MM.1S (cell line): ENCODE results near the gene ITGA8.

Experiments used
- DNase-seq: peaks from one replicate; pipeline ENCODE4 v3.0.0-alpha.2; 2015
- H2AFZ ChIP-seq: fragments of 300-600 bp; sonication (generic); 2 replicates; pipeline ENCODE4 v1.6.0; 2016; ENCODE audit warnings: antibody characterized with exemption, low read length
- H3F3A ChIP-seq: fragments of 300-600 bp; sonication (generic); 2 replicates; pipeline ENCODE4 v1.6.1; 2016; ENCODE audit warnings: mild to moderate bottlenecking, antibody characterized with exemption, low read length, moderate library complexity, mixed read lengths; ENCODE audit not compliant: insufficient read depth
- H3K27ac ChIP-seq: fragments of 300-600 bp; sonication (generic); 2 replicates; pipeline ENCODE4 v1.5.1; 2016; ENCODE audit warnings: mild to moderate bottlenecking, low read length
- H3K27me3 ChIP-seq: fragments of 300-600 bp; sonication (generic); replicated peaks from 2 replicates; pipeline ENCODE4 v1.6.0; 2016; ENCODE audit warnings: low read length; ENCODE audit not compliant: insufficient read depth
- H3K36me3 ChIP-seq: fragments of 300-600 bp; sonication (generic); replicated peaks from 2 replicates; pipeline ENCODE4 v1.6.1; 2016; ENCODE audit warnings: mild to moderate bottlenecking, low read length, mixed read lengths; ENCODE audit not compliant: insufficient read depth
- H3K4me1 ChIP-seq: fragments of 300-600 bp; sonication (generic); 2 replicates; pipeline ENCODE4 v1.6.1; 2016; ENCODE audit warnings: low read length, mixed read lengths
- H3K4me2 ChIP-seq: fragments of 300-600 bp; sonication (generic); 2 replicates; pipeline ENCODE4 v1.6.0; 2016; ENCODE audit warnings: low read depth, low read length
- H3K4me3 ChIP-seq: fragments of 300-600 bp; sonication (generic); 2 replicates; pipeline ENCODE4 v1.5.1; 2016; ENCODE audit warnings: low read length, mixed read lengths
- H3K79me2 ChIP-seq: fragments of 300-600 bp; sonication (generic); 2 replicates; pipeline ENCODE4 v1.6.1; 2016; ENCODE audit warnings: mixed run types, low read length, mixed read lengths
- H3K9ac ChIP-seq: fragments of 300-600 bp; sonication (generic); 2 replicates; pipeline ENCODE4 v1.6.1; 2016; ENCODE audit warnings: low read length, mixed read lengths
- H3K9me2 ChIP-seq: fragments of 300-600 bp; sonication (generic); replicated peaks from 2 replicates; pipeline ENCODE4 v1.6.1; 2016; ENCODE audit warnings: mild to moderate bottlenecking, low read length, mixed read lengths; ENCODE audit not compliant: insufficient read depth
- H3K9me3 ChIP-seq: fragments of 300-600 bp; sonication (generic); replicated peaks from 2 replicates; pipeline ENCODE4 v1.6.1; 2016; ENCODE audit warnings: mild to moderate bottlenecking, low read length, mixed read lengths; ENCODE audit not compliant: insufficient read depth
- H4K20me1 ChIP-seq: fragments of 300-600 bp; sonication (generic); 2 replicates; pipeline ENCODE4 v1.6.1; 2016; ENCODE audit warnings: mild to moderate bottlenecking, low read length, moderate library complexity, mixed read lengths; ENCODE audit not compliant: insufficient read depth
- CTCF ChIP-seq: fragments of 300-600 bp; sonication (generic); IDR thresholded peaks from 2 replicates; pipeline ENCODE4 v1.5.1; 2016; ENCODE audit warnings: antibody characterized with exemption, low read length, mixed read lengths
- EZH2 ChIP-seq: fragments of 300-600 bp; sonication (generic); optimal IDR thresholded peaks from 2 replicates; pipeline ENCODE3; 2017; ENCODE audit warnings: low read depth, mild to moderate bottlenecking, antibody characterized with exemption, low read length, mixed read lengths
- EZH2phosphoT487 ChIP-seq: fragments of 300-600 bp; sonication (generic); IDR thresholded peaks from 2 replicates; pipeline ENCODE4 v1.6.1; 2018; ENCODE audit warnings: antibody characterized with exemption, low read length

ITGA8 gene

GRCh38 chr10:15747632-15748031 is 27.9 kb upstream of the ITGA8 start:
- Histone ChIP-seq H3K4me1 (peaks cover 34% of the 10 kb centered on the region), H3K4me2 (peak overlapping the region; percentile 74), H3K27ac (peak overlapping the region; percentile 91), H4K20me1 (no peaks in the 10 kb centered on the region), H3K36me3 (no peaks in the 10 kb centered on the region), H3K27me3 (no peaks in the 10 kb centered on the region), H3K9me3 (no peaks in the 10 kb centered on the region), H3K4me3 (peak overlapping the region; percentile 17), H2AFZ (0 out of 2 replicates have a peak overlapping the region, but pooled peaks have one; percentile 8), H3F3A (peaks cover 21% of the 10 kb centered on the region), H3K9ac (peak overlapping the region; percentile 58), H3K79me2 (no peaks in the 10 kb centered on the region), H3K9me2 (no peaks in the 10 kb centered on the region)
- DNase-seq: no peak
- TF ChIP-seq CTCF (no peak), EZH2phosphoT487 (no peak), EZH2 (no peak)

- Histone ChIP-seq H3K9me3 (no peaks in the 10 kb centered on the region), H3K4me2 (no peak overlapping the region), H4K20me1 (no peaks in the 10 kb centered on the region), H2AFZ (no peak overlapping the region), H3F3A (peaks cover 21% of the 10 kb centered on the region), H3K79me2 (no peaks in the 10 kb centered on the region), H3K27me3 (no peaks in the 10 kb centered on the region), H3K9ac (no peak overlapping the region), H3K4me3 (no peak overlapping the region), H3K36me3 (no peaks in the 10 kb centered on the region), H3K27ac (no peak overlapping the region), H3K9me2 (no peaks in the 10 kb centered on the region), H3K4me1 (peaks cover 30% of the 10 kb centered on the region)
- no peak for DNase-seq
- TF ChIP-seq EZH2phosphoT487: no peak
- TF ChIP-seq EZH2: no peak
- TF ChIP-seq CTCF: no peak
These were observed 26.0 kb upstream of the ITGA8 start for GRCh38 chr10:15745751-15746150.

- Histone ChIP-seq H3K9ac (no peak overlapping the region), H3K4me3 (no peak overlapping the region), H3K79me2 (no peaks in the 10 kb centered on the region), H3K27me3 (no peaks in the 10 kb centered on the region), H3K4me2 (no peak overlapping the region), H2AFZ (no peak overlapping the region), H3F3A (peaks cover 21% of the 10 kb centered on the region), H3K9me2 (no peaks in the 10 kb centered on the region), H3K27ac (no peak overlapping the region), H3K9me3 (no peaks in the 10 kb centered on the region), H4K20me1 (no peaks in the 10 kb centered on the region), H3K36me3 (no peaks in the 10 kb centered on the region), H3K4me1 (peaks cover 29% of the 10 kb centered on the region)
- TF ChIP-seq EZH2: no peak
- peak; percentile 77 for TF ChIP-seq CTCF
- TF ChIP-seq EZH2phosphoT487: no peak
- DNase-seq: peak; percentile 82
These were observed 24.6 kb upstream of the ITGA8 start for GRCh38 chr10:15744217-15744865.
